Hematopoietic multipotent progenitor cell treated with erythropoietin and hydrocortisone succinate and interleukin-3 and kit ligand, for 17 days (in vitro differentiated cells): ENCODE measurements around the gene EOLA1.

Source experiments
- DNase-seq: peaks from one replicate; pipeline ENCODE4 v3.0.0-alpha.2; 2015; ENCODE audit warnings: low spot score

Gene EOLA1

GRCh38 chrX:149540621-149541520, at the start of gene EOLA1:
Gene EOLA1, plus strand, starts transcription at chrX:149541012. Its CDS starts 4,619 bp downstream, at chrX:149545631.
- DNase-seq, result peak; percentile 91

- DNase-seq, result no peak
These were observed 49.0 kb upstream of the EOLA1 start for GRCh38 chrX:149491812-149492211.

DNA sequence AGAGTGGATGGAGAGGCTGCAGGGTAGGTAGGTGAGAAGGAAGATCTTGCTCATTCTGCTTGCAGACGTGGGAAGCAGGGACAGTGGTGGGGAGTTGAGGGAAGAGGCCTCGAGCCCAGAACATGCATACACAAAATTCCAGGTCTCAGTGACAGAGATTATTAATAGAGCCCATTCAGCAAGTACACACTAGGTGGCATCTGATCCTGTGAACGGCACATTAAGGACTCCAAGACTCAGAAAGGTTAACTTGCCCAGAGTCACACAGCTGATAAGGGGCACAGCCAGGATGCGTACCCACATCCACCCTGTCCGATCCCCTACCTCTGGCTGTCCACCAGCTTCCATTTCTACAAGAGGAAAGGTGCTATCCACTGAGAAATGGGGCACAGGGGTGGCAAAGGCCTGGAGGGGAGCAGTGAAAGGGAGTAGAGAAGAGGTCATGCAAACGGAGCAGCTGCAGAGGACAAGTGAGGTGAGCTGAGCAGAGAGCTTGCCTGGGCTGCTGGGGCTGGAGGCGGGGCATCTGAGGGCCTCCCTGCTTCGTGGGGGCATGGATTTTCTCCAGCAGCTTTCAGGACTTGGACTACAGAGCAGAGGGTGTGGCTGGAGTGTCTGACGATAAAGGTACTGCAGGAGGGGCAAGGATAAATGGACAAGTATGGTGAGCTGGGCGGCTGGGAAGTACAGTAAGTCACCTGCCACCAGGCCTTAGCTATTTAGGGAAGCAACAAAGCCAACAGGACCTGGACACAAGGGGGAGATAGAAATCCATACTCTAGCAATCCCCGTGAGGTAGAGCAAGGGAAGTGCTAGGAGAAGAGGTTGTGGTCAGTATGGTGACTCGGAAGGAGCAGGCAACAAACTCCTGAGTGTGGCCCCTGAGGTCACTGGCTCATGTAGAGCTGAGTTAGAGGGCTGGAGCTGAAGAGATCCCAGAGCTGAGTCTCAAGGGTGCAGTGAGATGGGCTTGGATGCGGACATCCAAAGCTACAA, 46.9 kb upstream of the EOLA1 start:
- peak; percentile 10 for DNase-seq

- no peak for DNase-seq
These were observed 45.8 kb upstream of the EOLA1 start for GRCh38 chrX:149494844-149495565.

GRCh38 chrX:149495573-149496071, 45.2 kb upstream of the EOLA1 start:
- no peak for DNase-seq

DNA sequence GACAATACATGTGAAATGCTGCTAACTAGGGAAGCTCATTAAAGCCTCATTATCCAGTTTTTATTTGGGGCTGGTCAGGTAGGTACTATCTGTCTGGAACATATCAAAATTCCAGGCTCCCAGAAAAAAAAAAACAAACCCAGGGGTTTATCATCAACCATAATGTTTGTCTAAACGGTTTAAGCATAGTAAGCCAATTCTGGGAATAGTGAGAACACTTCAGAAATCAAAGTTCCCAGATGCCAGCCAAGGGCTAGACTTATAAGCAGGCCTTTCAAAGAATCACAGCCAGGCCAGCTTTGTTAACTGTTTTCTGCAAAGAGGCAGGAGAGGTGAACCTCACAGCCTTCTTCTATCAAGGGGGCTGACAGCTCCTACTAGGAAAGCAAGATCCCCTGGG, 43.8 kb upstream of the EOLA1 start:
- DNase-seq, result no peak

DNA sequence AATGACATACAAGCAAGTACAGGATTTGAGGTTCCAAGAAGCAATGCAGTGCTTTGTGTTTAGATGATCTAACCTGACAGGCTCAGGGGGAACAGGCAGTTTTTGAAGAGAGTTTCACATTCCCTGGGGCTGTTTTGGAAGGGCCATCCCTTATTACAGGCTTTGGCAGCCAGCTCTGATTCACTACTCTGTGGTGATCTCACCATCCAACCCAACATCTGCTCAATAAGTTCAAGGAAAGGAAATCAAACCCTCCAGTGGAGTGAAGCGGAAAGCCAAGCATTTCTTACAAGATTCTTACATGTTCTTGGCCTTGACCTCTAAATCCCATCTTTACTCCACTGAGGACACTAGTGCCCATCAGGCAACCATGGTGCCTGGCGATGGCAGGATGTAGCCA, 43.2 kb upstream of the EOLA1 start:
- no peak for DNase-seq

- DNase-seq, result no peak
These were observed 42.0 kb upstream of the EOLA1 start for GRCh38 chrX:149498767-149499166.

DNA sequence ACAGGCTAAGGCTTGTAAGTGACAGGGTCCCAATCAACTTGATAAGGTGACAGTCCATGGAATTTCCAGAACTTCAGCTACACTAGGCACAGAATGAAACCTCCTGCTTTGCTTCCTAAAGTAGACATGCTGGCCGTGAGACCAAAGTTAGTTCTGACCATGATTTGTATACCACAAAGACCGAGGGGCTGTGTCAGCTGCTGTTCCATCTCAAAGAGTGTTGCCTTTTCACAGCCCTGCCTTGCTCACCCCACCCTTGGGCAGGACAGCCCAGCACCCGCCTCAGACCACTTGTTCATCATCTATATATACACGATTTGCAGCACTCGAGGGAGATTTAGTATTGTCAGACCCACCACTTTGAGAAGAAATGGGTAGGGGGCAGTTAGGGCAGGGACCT, 41.0 kb upstream of the EOLA1 start:
- no peak for DNase-seq

- peak; percentile 7 for DNase-seq
These were observed 37.9 kb upstream of the EOLA1 start for GRCh38 chrX:149502923-149503322.

DNA sequence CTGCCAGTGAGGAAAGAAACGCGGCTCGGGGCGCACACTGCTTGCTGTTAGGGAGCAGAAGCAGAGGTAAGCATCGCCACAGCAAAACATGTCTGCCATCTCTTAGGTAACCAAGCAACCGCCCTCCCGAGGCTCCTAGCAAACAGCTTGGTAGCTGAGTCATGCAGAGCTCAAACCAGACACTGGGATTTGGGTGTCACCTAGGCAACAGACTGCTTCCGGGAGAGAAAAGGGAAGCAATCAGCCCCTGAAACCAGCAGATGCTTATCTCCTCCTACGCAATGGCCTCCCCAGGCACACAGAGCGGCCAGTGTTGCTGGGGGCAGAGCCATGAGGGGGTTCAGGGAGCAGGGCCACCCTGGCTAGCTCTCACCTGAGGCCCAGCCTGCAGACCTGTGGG, 37.4 kb upstream of the EOLA1 start:
- peak; percentile 60 for DNase-seq

- DNase-seq, result peak; percentile 55
These were observed 36.4 kb upstream of the EOLA1 start for GRCh38 chrX:149504226-149504914.

DNA sequence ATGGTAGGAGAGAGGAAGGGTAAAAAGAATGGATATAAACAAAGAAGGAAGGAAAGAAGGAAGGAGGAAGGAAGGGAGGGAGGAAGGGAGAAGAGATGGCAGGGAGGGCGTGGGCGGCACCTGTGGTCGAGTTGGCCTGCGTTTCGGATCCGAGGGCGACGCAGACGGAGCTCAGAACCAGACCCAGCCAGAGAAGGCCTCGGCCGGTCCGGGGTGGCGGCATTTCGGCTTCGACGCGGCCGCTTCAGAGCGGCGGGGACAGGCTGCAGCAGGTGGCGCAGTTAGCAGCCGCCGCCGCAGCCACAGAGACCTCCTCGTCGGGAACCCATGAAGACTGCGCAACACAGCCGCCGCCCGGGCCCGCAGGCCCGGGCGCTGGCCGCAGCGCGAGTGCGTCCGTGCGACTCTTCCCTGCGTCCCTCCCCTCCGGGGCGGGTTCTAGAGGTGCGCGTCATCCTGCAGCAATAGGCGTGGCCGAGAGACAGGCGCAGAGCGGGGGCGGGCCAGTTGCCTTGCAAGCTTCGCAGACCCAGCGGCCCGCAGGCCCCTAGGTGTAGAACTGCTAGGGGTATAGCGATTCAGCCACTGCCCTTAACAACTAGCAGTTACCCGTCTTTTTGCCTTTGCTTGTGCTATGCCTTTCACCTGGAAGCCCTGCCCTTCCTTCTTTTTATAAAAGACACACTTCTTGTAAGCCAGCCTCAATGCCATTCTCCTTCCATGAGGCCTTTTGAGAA, 35.7 kb upstream of the EOLA1 start, which contains the start of gene IDS:
Gene IDS, minus strand, starts transcription at position 392 of the 737 bp plus-strand sequence. Its CDS starts 169 bp downstream, at position 223.
- DNase-seq, result peak; percentile 86

DNA sequence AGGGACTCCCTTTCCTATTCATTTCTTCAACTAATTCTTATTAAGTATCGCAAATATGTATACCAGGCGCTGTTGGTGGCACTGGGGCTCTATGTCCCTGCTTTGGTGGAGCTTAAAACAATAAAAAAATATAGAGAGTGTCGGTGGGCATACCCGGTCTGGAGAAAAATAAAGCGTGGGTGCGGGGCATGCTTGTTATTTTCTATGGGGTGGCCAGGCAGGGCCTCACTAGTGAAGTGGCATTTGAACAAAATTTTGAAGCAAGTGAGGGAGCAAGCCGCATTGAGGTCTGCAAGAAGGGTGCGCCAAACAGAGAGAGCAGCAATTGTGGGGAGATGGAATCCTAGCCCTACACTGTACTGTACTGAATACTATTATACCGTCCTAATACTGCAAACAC, 35.1 kb upstream of the EOLA1 start:
- DNase-seq, result no peak

- no peak for DNase-seq
These were observed 34.5 kb upstream of the EOLA1 start for GRCh38 chrX:149506349-149506748.

- DNase-seq, result no peak
These were observed 32.3 kb upstream of the EOLA1 start for GRCh38 chrX:149508467-149508866.

- DNase-seq, result peak; percentile 13
These were observed 30.4 kb upstream of the EOLA1 start for GRCh38 chrX:149510386-149510785.

DNA sequence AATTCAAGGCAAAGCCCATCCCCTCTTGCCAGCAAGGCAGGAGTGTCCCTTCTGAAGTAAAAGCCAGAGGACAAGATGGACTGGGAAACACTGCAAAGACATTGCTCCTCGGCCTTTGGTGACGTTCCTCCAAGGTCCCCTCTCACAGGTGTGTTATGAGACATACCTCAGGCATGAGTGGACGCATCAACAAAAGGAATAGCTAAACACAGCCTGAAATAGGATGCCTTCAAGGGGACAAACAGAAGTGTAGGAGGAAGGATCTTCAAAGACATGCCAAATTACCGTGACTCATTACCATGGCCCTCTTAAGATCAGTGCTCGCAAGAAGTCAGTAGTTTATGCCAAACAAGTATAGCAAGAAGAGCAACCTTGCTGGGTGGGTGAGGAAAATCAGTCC, 29.7 kb upstream of the EOLA1 start:
- no peak for DNase-seq

DNA sequence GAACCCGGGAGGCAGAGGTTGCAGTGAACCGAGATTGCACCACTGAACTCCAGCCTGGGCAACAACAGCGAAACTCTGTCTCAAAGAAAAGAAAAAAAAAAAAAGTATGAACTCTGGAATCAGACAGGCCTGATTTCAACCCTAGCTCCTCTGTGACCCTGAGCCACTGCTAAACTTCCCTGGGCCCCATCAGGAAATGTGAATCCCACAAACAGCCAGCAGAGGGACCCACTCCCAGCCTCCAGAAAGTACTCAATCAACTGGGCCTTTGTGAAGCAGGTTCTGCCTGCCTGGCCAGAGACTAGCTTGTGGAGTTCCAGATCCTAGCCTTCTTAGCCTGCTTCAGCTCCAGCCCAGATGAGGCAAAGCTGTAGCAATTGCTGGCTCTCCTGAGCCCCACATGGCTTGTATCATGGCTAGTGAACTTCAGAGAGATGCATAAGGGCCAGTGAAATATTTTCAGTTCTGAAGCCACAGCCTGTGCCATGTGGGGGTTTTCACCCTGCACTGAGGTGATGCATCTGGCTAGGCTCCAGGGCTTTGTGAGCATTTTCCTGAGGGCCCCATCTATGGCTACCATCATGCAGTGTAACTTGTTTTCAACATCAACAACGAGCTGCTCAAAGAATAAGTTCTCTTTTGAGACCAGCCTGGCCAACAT, 28.5 kb upstream of the EOLA1 start:
- peak; percentile 65 for DNase-seq
